DOHH2 (cell line): ENCODE measurements around the gene TRAPPC11.
"Not testable (repeated sequence)": the region's sequence is repeated elsewhere in the genome, so short reads cannot be mapped to it uniquely, and the experiment has no call there.

ENCODE experiments used
- H3F3A ChIP-seq: fragments of 200-600 bp; sonication (generic), shearing (Covaris generic); 2 replicates; pipeline ENCODE4 v1.6.0; 2016; ENCODE audit warnings: antibody characterized with exemption, mild to moderate bottlenecking; ENCODE audit not compliant: control insufficient read depth, insufficient read depth
- H3K27ac ChIP-seq: fragments of 200-600 bp; sonication (generic); 2 replicates; pipeline ENCODE4 v1.5.1; 2014; ENCODE audit warnings: low read depth, mild to moderate bottlenecking, low read length, moderate library complexity
- H3K27me3 ChIP-seq: fragments of 200-600 bp; sonication (generic); 2 replicates; pipeline ENCODE4 v1.6.1; 2014; ENCODE audit warnings: mild to moderate bottlenecking, low read length, mixed read lengths; ENCODE audit not compliant: control insufficient read depth
- H3K36me3 ChIP-seq: fragments of 200-600 bp; sonication (generic); 2 replicates; pipeline ENCODE4 v1.6.1; 2014; ENCODE audit warnings: mild to moderate bottlenecking, low read length, moderate library complexity, mixed read lengths; ENCODE audit not compliant: control insufficient read depth
- H3K4me1 ChIP-seq: fragments of 200-600 bp; sonication (generic); 2 replicates; pipeline ENCODE4 v1.6.1; 2014; ENCODE audit warnings: mild to moderate bottlenecking, low read length, mixed read lengths; ENCODE audit not compliant: control insufficient read depth
- H3K4me2 ChIP-seq: fragments of 200-600 bp; sonication (generic); 2 replicates; pipeline ENCODE4 v1.6.0; 2014; ENCODE audit warnings: mild to moderate bottlenecking, low read length, moderate library complexity
- H3K4me3 ChIP-seq: fragments of 200-600 bp; sonication (generic); 2 replicates; pipeline ENCODE4 v1.5.1; 2014; ENCODE audit warnings: mild to moderate bottlenecking, low read length, mixed read lengths
- H3K79me2 ChIP-seq: fragments of 200-600 bp; sonication (generic); 2 replicates; pipeline ENCODE4 v1.6.1; 2014; ENCODE audit warnings: mild to moderate bottlenecking, low read length, mixed read lengths; ENCODE audit not compliant: control insufficient read depth
- H3K9me2 ChIP-seq: fragments of 200-600 bp; sonication (generic); replicated peaks from 2 replicates; pipeline ENCODE4 v1.6.1; 2014; ENCODE audit warnings: mild to moderate bottlenecking, low read length, mixed read lengths; ENCODE audit not compliant: control insufficient read depth
- H3K9me3 ChIP-seq: fragments of 200-600 bp; sonication (generic); 2 replicates; pipeline ENCODE4 v1.6.1; 2014; ENCODE audit warnings: antibody characterized with exemption, low read length, mixed read lengths; ENCODE audit not compliant: control insufficient read depth, insufficient read depth
- H4K20me1 ChIP-seq: fragments of 200-600 bp; sonication (generic); 2 replicates; pipeline ENCODE4 v1.6.0; 2014; ENCODE audit warnings: low read depth, mild to moderate bottlenecking, antibody characterized with exemption, low read length, moderate library complexity; ENCODE audit not compliant: control insufficient read depth, insufficient read depth
- CTCF ChIP-seq: fragments of 200-600 bp; sonication (generic); IDR thresholded peaks from one replicate; pipeline ENCODE4 v1.5.1; 2014; ENCODE audit warnings: antibody characterized with exemption, mild to moderate bottlenecking, low read depth, low read length; ENCODE audit not compliant: poor library complexity, severe bottlenecking
- EZH2phosphoT487 ChIP-seq: fragments of 200-600 bp; sonication (generic); IDR thresholded peaks from 2 replicates; pipeline ENCODE4 v1.6.1; 2017; ENCODE audit warnings: borderline replicate concordance, mild to moderate bottlenecking, antibody characterized with exemption, low read length, moderate library complexity, mixed read lengths

TRAPPC11 gene

DNA sequence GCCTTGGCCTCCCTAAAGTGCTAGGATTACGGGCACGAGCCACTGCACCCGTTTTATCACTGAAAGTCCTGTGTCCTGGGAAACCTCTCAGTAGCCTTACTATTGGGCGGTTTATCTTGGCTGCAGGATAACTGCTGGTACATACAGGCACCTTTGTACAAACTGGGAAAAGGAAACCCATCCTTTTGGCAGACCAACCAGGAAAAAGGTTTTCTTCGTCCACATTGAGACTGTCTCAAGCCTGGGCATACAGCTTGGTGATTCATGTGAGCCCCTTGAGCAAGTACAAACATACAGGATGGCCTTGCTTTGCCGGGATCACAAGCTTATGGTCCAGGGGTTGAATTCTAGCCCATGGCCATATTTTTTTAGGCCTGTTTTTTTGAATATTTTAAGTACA, 32.9 kb upstream of the TRAPPC11 start:
- TF ChIP-seq EZH2phosphoT487 (no peak), CTCF (no peak)
- Histone ChIP-seq H3K27ac (no peak overlapping the region), H3F3A (no peaks in the 10 kb centered on the region), H3K4me1 (no peaks in the 10 kb centered on the region), H3K36me3 (no peaks in the 10 kb centered on the region), H3K9me3 (no peaks in the 10 kb centered on the region), H3K4me2 (no peak overlapping the region), H3K79me2 (no peaks in the 10 kb centered on the region), H3K27me3 (no peaks in the 10 kb centered on the region), H3K4me3 (no peak overlapping the region), H3K9me2 (no peaks in the 10 kb centered on the region), H4K20me1 (no peaks in the 10 kb centered on the region)

DNA sequence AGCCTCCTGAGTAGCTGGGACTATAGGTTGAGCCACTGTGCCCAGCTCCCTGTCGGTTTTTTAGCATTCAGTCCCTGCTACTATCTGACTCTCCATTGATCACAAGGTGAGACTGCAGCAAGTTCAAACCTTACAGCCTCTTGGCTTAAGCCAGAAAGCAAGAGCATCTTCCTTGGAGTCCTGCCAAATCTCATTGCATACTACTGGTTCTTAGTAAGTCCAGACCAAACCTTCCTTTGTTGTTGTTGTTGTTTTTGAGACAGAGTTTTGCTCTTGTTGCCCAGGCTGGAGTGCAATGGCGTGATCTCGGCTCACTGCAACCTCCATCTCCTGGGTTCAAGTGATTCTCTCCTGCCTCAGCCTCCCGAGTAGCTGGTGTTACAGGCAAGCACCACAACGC, 31.8 kb upstream of the TRAPPC11 start:
- not testable (repeated sequence) for H3K36me3 ChIP-seq, H3K4me2 ChIP-seq, H4K20me1 ChIP-seq, H3K9me2 ChIP-seq, H3K27ac ChIP-seq, H3K4me1 ChIP-seq, H3F3A ChIP-seq, H3K9me3 ChIP-seq, H3K27me3 ChIP-seq, H3K4me3 ChIP-seq, H3K79me2 ChIP-seq

- no peaks in the 10 kb centered on the region for H4K20me1 ChIP-seq
- H3K27ac ChIP-seq = no peak overlapping the region
- no peaks in the 10 kb centered on the region for H3K9me2 ChIP-seq
- no peaks in the 10 kb centered on the region for H3K9me3 ChIP-seq
- no peaks in the 10 kb centered on the region for H3K27me3 ChIP-seq
- H3F3A ChIP-seq = no peaks in the 10 kb centered on the region
- no peak for TF ChIP-seq CTCF
- no peak for TF ChIP-seq EZH2phosphoT487
- no peak overlapping the region for H3K4me2 ChIP-seq
- H3K4me1 ChIP-seq = no peaks in the 10 kb centered on the region
- H3K4me3 ChIP-seq = no peak overlapping the region
- H3K79me2 ChIP-seq = no peaks in the 10 kb centered on the region
- H3K36me3 ChIP-seq = no peaks in the 10 kb centered on the region
These were observed 31.0 kb upstream of the TRAPPC11 start for GRCh38 chr4:183627979-183628588.

DNA sequence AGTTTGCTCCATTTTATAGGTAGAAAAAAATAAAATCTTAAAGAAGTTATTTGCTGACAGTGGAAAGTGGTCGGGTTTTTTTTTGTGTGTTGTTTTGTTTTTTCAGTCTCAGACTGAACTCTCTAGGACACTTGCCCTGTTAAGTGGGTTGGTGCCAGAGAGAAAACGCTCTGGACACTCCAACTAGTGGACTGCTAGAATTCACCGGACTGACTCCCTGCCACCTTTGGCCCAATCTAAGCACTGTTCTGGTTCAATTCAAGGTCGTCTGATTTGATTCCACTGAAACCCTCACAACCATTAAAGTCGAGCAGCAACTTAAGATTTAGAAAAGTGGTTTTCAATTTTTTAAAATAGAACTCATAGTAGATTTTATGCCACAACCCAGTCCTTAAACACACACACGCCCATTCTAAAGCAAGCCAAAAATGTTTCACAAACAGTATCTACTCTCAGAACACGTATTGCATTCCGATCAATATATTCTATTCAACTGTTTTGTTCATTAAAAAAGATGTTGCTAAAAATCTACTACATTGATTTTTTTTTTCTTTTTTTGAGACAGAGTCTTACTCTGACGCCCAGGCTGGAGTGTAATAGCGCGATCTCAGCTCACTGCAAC, 27.4 kb upstream of the TRAPPC11 start:
- Histone ChIP-seq H3K36me3 (no peaks in the 10 kb centered on the region), H3K9me3 (no peaks in the 10 kb centered on the region), H3K27me3 (no peaks in the 10 kb centered on the region), H4K20me1 (no peaks in the 10 kb centered on the region), H3K79me2 (no peaks in the 10 kb centered on the region), H3K27ac (no peak overlapping the region), H3K4me2 (no peak overlapping the region), H3K4me3 (no peak overlapping the region), H3F3A (no peaks in the 10 kb centered on the region), H3K9me2 (no peaks in the 10 kb centered on the region), H3K4me1 (no peaks in the 10 kb centered on the region)
- no peak for TF ChIP-seq CTCF
- TF ChIP-seq EZH2phosphoT487 = no peak
